ENCODE measurements around the gene NAP1L1.

Gene NAP1L1

GRCh38 chr12:76043377-76043776 lies 41.1 kb downstream of the NAP1L1 start:
- H3K27me3 ChIP-seq (ENCODE audit: insufficient read depth, low read length, poor library complexity): no peaks in the 10 kb centered on the region
- peaks cover 18% of the 10 kb centered on the region; the same call in 1 of the 2 replicates for H3K36me3 ChIP-seq (ENCODE audit: insufficient read depth, low read length)
- DNase-seq: no peak
- H4K20me1 ChIP-seq (ENCODE audit: insufficient read depth, low read length): 0 out of 2 replicates have a peak, but pooled peaks cover 3% of the 10 kb centered on the region
- no peak overlapping the region for H3K9ac ChIP-seq (ENCODE audit: low read depth, low read length)
- no peak overlapping the region for H2AFZ ChIP-seq (ENCODE audit: low read depth, low read length)
- no peaks in the 10 kb centered on the region for H3K9me3 ChIP-seq (ENCODE audit: insufficient read depth, low read length, severe bottlenecking)
- TF ChIP-seq EZH2 (IDR thresholded peaks at IDR 0.05; ENCODE audit: borderline replicate concordance, low read depth, low read length, severe bottlenecking) (no peak), CTCF (IDR thresholded peaks at IDR 0.05; ENCODE audit: borderline replicate concordance, extremely low read depth, low read length, poor library complexity, severe bottlenecking) (no peak)
- H3K4me3 ChIP-seq (ENCODE audit: low read depth in 1 of 2, low read length in 2 of 2): no peak overlapping the region
- H3K4me1 ChIP-seq (ENCODE audit: insufficient read depth, low read length): no peaks in the 10 kb centered on the region
- H3K79me2 ChIP-seq (ENCODE audit: insufficient read depth, low read length): no peaks in the 10 kb centered on the region
- no peak overlapping the region for H3K27ac ChIP-seq (ENCODE audit: low read length)
- ATAC-seq (ENCODE audit: insufficient read depth, low read depth): no peak
- H3K4me2 ChIP-seq (ENCODE audit: insufficient read depth, low read length): no peak overlapping the region

- H3K9ac ChIP-seq (ENCODE audit: low read depth, low read length): no peak overlapping the region
- H3K4me2 ChIP-seq (ENCODE audit: insufficient read depth, low read length): no peak overlapping the region
- H3K79me2 ChIP-seq (ENCODE audit: insufficient read depth, low read length): no peaks in the 10 kb centered on the region
- no peak for TF ChIP-seq CTCF (IDR thresholded peaks at IDR 0.05; ENCODE audit: borderline replicate concordance, extremely low read depth, low read length, poor library complexity, severe bottlenecking)
- TF ChIP-seq EZH2 (IDR thresholded peaks at IDR 0.05; ENCODE audit: borderline replicate concordance, low read depth, low read length, severe bottlenecking): no peak
- H3K27ac ChIP-seq (ENCODE audit: low read length): no peak overlapping the region
- ATAC-seq (ENCODE audit: insufficient read depth, low read depth): no peak; the same call in 2 of the 3 replicates
- no peaks in the 10 kb centered on the region for H3K27me3 ChIP-seq (ENCODE audit: insufficient read depth, low read length, poor library complexity)
- H4K20me1 ChIP-seq (ENCODE audit: insufficient read depth, low read length): 0 out of 2 replicates have a peak, but pooled peaks cover 3% of the 10 kb centered on the region
- H3K9me3 ChIP-seq (ENCODE audit: insufficient read depth, low read length, severe bottlenecking): no peaks in the 10 kb centered on the region
- no peak overlapping the region for H2AFZ ChIP-seq (ENCODE audit: low read depth, low read length)
- H3K4me1 ChIP-seq (ENCODE audit: insufficient read depth, low read length): no peaks in the 10 kb centered on the region
- H3K36me3 ChIP-seq (ENCODE audit: insufficient read depth, low read length): peaks cover 13% of the 10 kb centered on the region; the same call in 1 of the 2 replicates
- no peak for DNase-seq
- no peak overlapping the region for H3K4me3 ChIP-seq (ENCODE audit: low read depth in 1 of 2, low read length in 2 of 2)
These were observed 42.3 kb downstream of the NAP1L1 start for GRCh38 chr12:76042147-76042546.

GRCh38 chr12:76041406-76041805 lies 43.1 kb downstream of the NAP1L1 start:
- no peak for TF ChIP-seq EZH2 (IDR thresholded peaks at IDR 0.05; ENCODE audit: borderline replicate concordance, low read depth, low read length, severe bottlenecking)
- no peak for TF ChIP-seq CTCF (IDR thresholded peaks at IDR 0.05; ENCODE audit: borderline replicate concordance, extremely low read depth, low read length, poor library complexity, severe bottlenecking)
- Histone ChIP-seq H3K9ac (ENCODE audit: low read depth, low read length) (no peak overlapping the region), H4K20me1 (ENCODE audit: insufficient read depth, low read length) (0 out of 2 replicates have a peak, but pooled peaks cover 3% of the 10 kb centered on the region), H3K4me2 (ENCODE audit: insufficient read depth, low read length) (no peak overlapping the region), H3K9me3 (ENCODE audit: insufficient read depth, low read length, severe bottlenecking) (no peaks in the 10 kb centered on the region), H2AFZ (ENCODE audit: low read depth, low read length) (no peak overlapping the region), H3K27me3 (ENCODE audit: insufficient read depth, low read length, poor library complexity) (no peaks in the 10 kb centered on the region), H3K27ac (ENCODE audit: low read length) (no peak overlapping the region), H3K36me3 (ENCODE audit: insufficient read depth, low read length) (peaks cover 9% of the 10 kb centered on the region; the same call in 1 of the 2 replicates), H3K79me2 (ENCODE audit: insufficient read depth, low read length) (no peaks in the 10 kb centered on the region), H3K4me3 (ENCODE audit: low read depth in 1 of 2, low read length in 2 of 2) (no peak overlapping the region), H3K4me1 (ENCODE audit: insufficient read depth, low read length) (no peaks in the 10 kb centered on the region)
- no peak for ATAC-seq (ENCODE audit: insufficient read depth, low read depth)
- no peak for DNase-seq
